ENCODE measurements around the gene TMEM165. TPM values are rescaled to one million over a fixed set of nuclear protein-coding genes. Genes with fewer than 3 reads are reported as not detected.

The TMEM165 gene
- total and polyA plus RNA-seq, 9 of the 15 experiments (the other 6 are each of a cell fraction or from before 2014, with no cell fraction given): 21.3 to 145 (median 96.8) TPM

Small RNA genes within 50 kb of the gene (small RNA-seq; reads per million reads assigned to genes)
- not detected for gene RF00019

Other genes starting within 250 kb of the TMEM165 start
- 9.1 and 12.0 TPM in 2 replicates for gene SRD5A3, start 49.7 kb upstream of the TMEM165 start, total RNA-seq (2014; rRNA removed)
- gene SRD5A3, start 49.7 kb upstream of the TMEM165 start, total RNA-seq (2014; rRNA removed; fragmentation: Illumina TruSeq; extraction: Trizol): 15.7 and 16.2 TPM in 2 replicates
- 10.6 and 13.3 TPM in 2 replicates for gene SRD5A3, start 49.7 kb upstream of the TMEM165 start, total RNA-seq (2015; rRNA removed; fragmentation: Illumina TruSeq; extraction: Trizol)
- gene SRD5A3, start 49.7 kb upstream of the TMEM165 start, total RNA-seq (2021): 21.6 and 21.7 TPM in 2 replicates
- gene SRD5A3, start 49.7 kb upstream of the TMEM165 start, polyA plus RNA-seq (2011; rRNA removed): 34.0 and 37.0 TPM in 2 replicates
- gene SRD5A3, start 49.7 kb upstream of the TMEM165 start, polyA plus RNA-seq (2014; fragmentation: Illumina TruSeq; extraction: Trizol): 15.0 and 17.0 TPM in 2 replicates
- 1 to 10 TPM; 2.5 to 5.3 TPM for gene SRD5A3, start 49.7 kb upstream of the TMEM165 start, polyA plus RNA-seq (2014; fragmentation: Nextera tagmentation; extraction: Ambion mirVana)
- gene SRD5A3, start 49.7 kb upstream of the TMEM165 start, polyA plus RNA-seq (2014; rRNA removed): 10.0 and 14.1 TPM in 2 replicates
- 7.6 and 8.1 TPM in 2 replicates for gene CLOCK, start 151.0 kb downstream of the TMEM165 start, total RNA-seq (2014; rRNA removed)
- gene CLOCK, start 151.0 kb downstream of the TMEM165 start, total RNA-seq (2014; rRNA removed; fragmentation: Illumina TruSeq; extraction: Trizol): 13.0 and 13.1 TPM in 2 replicates
- 13.4 and 14.4 TPM in 2 replicates for gene CLOCK, start 151.0 kb downstream of the TMEM165 start, total RNA-seq (2015; rRNA removed; fragmentation: Illumina TruSeq; extraction: Trizol)
- 10.4 and 11.1 TPM in 2 replicates for gene CLOCK, start 151.0 kb downstream of the TMEM165 start, total RNA-seq (2021)
- 11.5 and 12.8 TPM in 2 replicates for gene CLOCK, start 151.0 kb downstream of the TMEM165 start, polyA plus RNA-seq (2011; rRNA removed)
- 7.5 and 9.4 TPM in 2 replicates for gene CLOCK, start 151.0 kb downstream of the TMEM165 start, polyA plus RNA-seq (2014; fragmentation: Illumina TruSeq; extraction: Trizol)
- gene CLOCK, start 151.0 kb downstream of the TMEM165 start, polyA plus RNA-seq (2014; fragmentation: Nextera tagmentation; extraction: Ambion mirVana): 1 to 10 TPM; 3.7 to 4.5 TPM
- gene CLOCK, start 151.0 kb downstream of the TMEM165 start, polyA plus RNA-seq (2014; rRNA removed): 7.3 and 10.1 TPM in 2 replicates
- gene PDCL2, start 196.3 kb downstream of the TMEM165 start, total RNA-seq (2014; rRNA removed): 0.37 and 2.0 TPM in 2 replicates
- 1.8 and 1.9 TPM in 2 replicates for gene PDCL2, start 196.3 kb downstream of the TMEM165 start, total RNA-seq (2014; rRNA removed; fragmentation: Illumina TruSeq; extraction: Trizol)
- gene PDCL2, start 196.3 kb downstream of the TMEM165 start, total RNA-seq (2015; rRNA removed; fragmentation: Illumina TruSeq; extraction: Trizol): 1.5 and 2.5 TPM in 2 replicates
- gene PDCL2, start 196.3 kb downstream of the TMEM165 start, total RNA-seq (2021): 1.2 and 1.7 TPM in 2 replicates
- gene PDCL2, start 196.3 kb downstream of the TMEM165 start, polyA plus RNA-seq (2011; rRNA removed): 0.49 and 1.4 TPM in 2 replicates
- 0.62 and 0.97 TPM in 2 replicates for gene PDCL2, start 196.3 kb downstream of the TMEM165 start, polyA plus RNA-seq (2014; fragmentation: Illumina TruSeq; extraction: Trizol)
- under 1 TPM; 0.62 to 0.87 TPM for gene PDCL2, start 196.3 kb downstream of the TMEM165 start, polyA plus RNA-seq (2014; fragmentation: Nextera tagmentation; extraction: Ambion mirVana)
- 0.73 and 1.7 TPM in 2 replicates for gene PDCL2, start 196.3 kb downstream of the TMEM165 start, polyA plus RNA-seq (2014; rRNA removed)
- gene NMU, start 240.3 kb downstream of the TMEM165 start, total RNA-seq (2014; rRNA removed): 729 and 858 TPM in 2 replicates
- gene NMU, start 240.3 kb downstream of the TMEM165 start, total RNA-seq (2014; rRNA removed; fragmentation: Illumina TruSeq; extraction: Trizol): 572 and 588 TPM in 2 replicates
- gene NMU, start 240.3 kb downstream of the TMEM165 start, total RNA-seq (2015; rRNA removed; fragmentation: Illumina TruSeq; extraction: Trizol): 669 and 688 TPM in 2 replicates
- gene NMU, start 240.3 kb downstream of the TMEM165 start, total RNA-seq (2021): 599 and 701 TPM in 2 replicates
- 370 and 846 TPM in 2 replicates for gene NMU, start 240.3 kb downstream of the TMEM165 start, polyA plus RNA-seq (2011; rRNA removed)
- 277 and 298 TPM in 2 replicates for gene NMU, start 240.3 kb downstream of the TMEM165 start, polyA plus RNA-seq (2014; fragmentation: Illumina TruSeq; extraction: Trizol)
- 100 to 1,000 TPM in 1 of 2 experiments, 10 to 100 TPM in 1; 73.8 to 122 TPM for gene NMU, start 240.3 kb downstream of the TMEM165 start, polyA plus RNA-seq (2014; fragmentation: Nextera tagmentation; extraction: Ambion mirVana)
- 651 and 703 TPM in 2 replicates for gene NMU, start 240.3 kb downstream of the TMEM165 start, polyA plus RNA-seq (2014; rRNA removed)